ENCODE results near the gene PSME2. TPM values are rescaled to one million over a fixed set of nuclear protein-coding genes. Genes with fewer than 3 reads are reported as not detected.

PSME2 gene
- total and polyA plus RNA-seq, 2 of the 13 experiments (the other 11 are each of a cell fraction or from before 2014, with no cell fraction given), result 332 to 716 TPM

DNA sequence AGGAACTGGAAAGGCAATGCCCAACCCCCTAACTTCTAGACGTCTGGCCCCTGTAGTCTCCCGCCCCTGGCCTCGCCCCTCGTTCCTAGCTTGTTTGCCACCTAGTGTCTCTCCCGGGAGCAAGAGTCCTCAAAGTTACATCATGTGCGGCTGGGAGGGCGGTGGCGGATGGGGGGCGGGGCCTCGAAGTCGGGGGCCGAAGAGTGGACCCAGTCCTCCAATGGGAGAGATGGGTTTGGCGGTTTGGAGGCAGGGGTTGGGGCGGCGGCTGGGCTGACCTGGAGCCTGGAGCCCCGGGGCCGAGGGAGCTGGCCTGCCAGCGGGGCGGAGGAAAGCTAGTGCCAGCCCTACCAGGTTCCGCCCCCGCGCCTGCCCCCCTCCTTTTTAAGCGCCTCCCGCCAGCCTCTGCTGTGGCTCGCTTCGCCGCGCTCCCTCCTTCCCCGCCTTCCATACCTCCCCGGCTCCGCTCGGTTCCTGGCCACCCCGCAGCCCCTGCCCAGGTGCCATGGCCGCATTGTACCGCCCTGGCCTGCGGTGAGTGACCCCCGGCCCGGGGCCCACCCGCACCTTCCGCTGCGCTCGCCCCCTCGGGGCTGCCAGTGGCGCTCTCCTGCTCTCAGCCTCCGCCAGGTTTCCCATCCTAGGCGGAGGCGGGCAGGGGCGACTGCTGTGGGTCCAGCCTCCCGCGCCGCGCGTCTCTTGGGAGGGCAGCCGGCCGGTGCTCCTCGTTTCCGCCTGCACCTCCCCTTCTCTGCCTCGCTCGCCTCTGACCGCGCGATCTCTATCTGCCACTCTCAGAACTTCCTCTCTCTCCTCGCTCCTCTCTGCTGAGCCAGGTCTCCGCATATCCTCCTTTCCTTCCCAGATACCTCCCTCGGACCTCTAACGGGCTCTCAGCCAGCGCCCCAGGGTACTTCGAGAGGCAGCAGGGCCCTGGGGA is 52.2 kb downstream of the PSME2 start, which contains the start of gene PCK2 (continued):
- TF ChIP-seq HMGXB3 (CRISPR knock-in tag; IDR thresholded peaks at IDR 0.05; ENCODE audit: borderline replicate concordance) (peak; percentile 97), ZUFSP (CRISPR knock-in tag; IDR thresholded peaks at IDR 0.05; ENCODE audit: borderline replicate concordance) (no peak), SRSF4 (IDR thresholded peaks at IDR 0.05; ENCODE audit: low read depth, low read length, poor library complexity, severe bottlenecking) (peak; percentile 99), TRIM24 (CRISPR knock-in tag; IDR thresholded peaks at IDR 0.05) (no peak), ZNF629 (CRISPR knock-in tag; conservative IDR thresholded peaks at IDR 0.05) (peak; percentile 58), ZNF367 (CRISPR knock-in tag; IDR thresholded peaks at IDR 0.05; ENCODE audit: borderline replicate concordance) (peak; percentile 93), SYNCRIP (IDR thresholded peaks at IDR 0.05; ENCODE audit: insufficient read depth, low read depth, low read length) (no peak), CTCF (CRISPR knock-in tag; IDR thresholded peaks at IDR 0.05) (peak; percentile 66), GZF1 (CRISPR knock-in tag; IDR thresholded peaks at IDR 0.05) (peak; percentile 94), ZNF788 (CRISPR knock-in tag; IDR thresholded peaks at IDR 0.05; ENCODE audit: borderline replicate concordance) (peak; percentile 97; the same call in 1 of the 2 replicates), ZNF891 (CRISPR knock-in tag; IDR thresholded peaks at IDR 0.05) (no peak), ZNF44 (CRISPR knock-in tag; IDR thresholded peaks at IDR 0.05) (peak; percentile 63; the same call in 1 of the 2 replicates), HNRNPLL (IDR thresholded peaks at IDR 0.05; ENCODE audit: low read depth, low read length, poor library complexity, severe bottlenecking) (peak; percentile 82), SRF (IDR thresholded peaks at IDR 0.05; ENCODE audit: low read depth, low read length) (peak; percentile 53; the same call in 1 of the 2 replicates), ZFX (CRISPR knock-in tag; IDR thresholded peaks at IDR 0.05; ENCODE audit: low read depth) (peak; percentile 77), KDM2A (CRISPR knock-in tag; IDR thresholded peaks at IDR 0.05; ENCODE audit: borderline replicate concordance, low read depth) (peak; percentile 98), FOXA1 (IDR thresholded peaks at IDR 0.05) (no peak), FOXA1 (CRISPR knock-in tag; IDR thresholded peaks at IDR 0.05) (peak; percentile 59; the same call in 1 of the 2 replicates), RELA (CRISPR knock-in tag; IDR thresholded peaks at IDR 0.05) (peak; percentile 92)
